OCI-LY1 (cell line): ENCODE measurements around the gene SF1.

Experiments used
- EZH2 ChIP-seq: fragments of 200-600 bp; sonication (generic), shearing (Covaris generic); IDR thresholded peaks from 2 replicates; pipeline ENCODE4 v1.8.0; 2017; ENCODE audit warnings: borderline replicate concordance, mixed run types, mild to moderate bottlenecking, antibody characterized with exemption, low read length, moderate library complexity, mixed read lengths
- TF ChIP-seq, protein P1 (sequence below): fragments of 200-600 bp; sonication (generic), shearing (Covaris generic); IDR thresholded peaks from 2 replicates; pipeline ENCODE4 v1.5.1; 2017; ENCODE audit warnings: mild to moderate bottlenecking, antibody characterized with exemption, low read length, moderate library complexity, mixed read lengths

DNA sequence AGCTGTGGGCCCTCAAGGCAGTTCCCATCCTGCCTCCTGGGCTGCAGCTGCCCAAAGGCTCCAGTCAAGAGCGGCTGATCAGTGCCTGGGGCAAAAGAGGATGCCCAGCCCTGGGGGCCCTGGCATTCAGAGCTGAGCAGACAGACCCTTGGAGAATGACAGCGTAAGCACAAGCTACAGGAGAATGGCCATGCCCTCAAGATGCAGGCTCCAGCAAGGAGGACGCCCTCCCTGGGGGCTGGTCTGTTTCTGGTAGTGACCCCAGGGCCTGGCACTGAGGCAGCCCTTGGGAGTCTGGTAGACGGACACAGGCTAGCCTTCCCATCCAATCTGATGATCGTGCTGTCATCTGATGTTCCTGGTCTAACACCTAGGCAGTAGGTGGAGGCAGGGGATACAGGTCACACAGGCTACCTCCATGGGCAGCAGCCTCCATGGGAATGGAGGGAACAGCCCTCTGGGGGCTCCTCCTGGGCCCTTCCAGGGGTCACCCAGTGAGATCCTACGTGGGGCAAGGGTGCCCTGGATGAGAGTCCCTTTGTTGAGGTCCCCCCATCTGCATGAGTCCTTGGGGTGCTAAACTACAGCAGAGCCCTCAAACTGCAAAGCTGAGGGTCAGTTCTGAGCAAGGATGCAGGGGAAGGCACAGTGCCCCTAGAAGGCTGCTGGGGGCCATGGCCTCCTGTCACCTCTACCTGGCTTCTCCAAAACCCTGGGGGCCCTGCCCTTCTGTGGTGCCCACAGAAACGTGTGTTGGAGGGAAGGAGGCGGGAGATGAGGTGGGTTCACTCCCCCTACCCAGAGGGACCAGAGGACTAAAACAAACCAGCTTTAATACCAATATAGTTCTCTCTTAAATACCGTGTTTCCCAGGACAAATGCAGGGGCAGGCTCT is 10.2 kb upstream of the SF1 start:
- TF ChIP-seq, protein P1, sequence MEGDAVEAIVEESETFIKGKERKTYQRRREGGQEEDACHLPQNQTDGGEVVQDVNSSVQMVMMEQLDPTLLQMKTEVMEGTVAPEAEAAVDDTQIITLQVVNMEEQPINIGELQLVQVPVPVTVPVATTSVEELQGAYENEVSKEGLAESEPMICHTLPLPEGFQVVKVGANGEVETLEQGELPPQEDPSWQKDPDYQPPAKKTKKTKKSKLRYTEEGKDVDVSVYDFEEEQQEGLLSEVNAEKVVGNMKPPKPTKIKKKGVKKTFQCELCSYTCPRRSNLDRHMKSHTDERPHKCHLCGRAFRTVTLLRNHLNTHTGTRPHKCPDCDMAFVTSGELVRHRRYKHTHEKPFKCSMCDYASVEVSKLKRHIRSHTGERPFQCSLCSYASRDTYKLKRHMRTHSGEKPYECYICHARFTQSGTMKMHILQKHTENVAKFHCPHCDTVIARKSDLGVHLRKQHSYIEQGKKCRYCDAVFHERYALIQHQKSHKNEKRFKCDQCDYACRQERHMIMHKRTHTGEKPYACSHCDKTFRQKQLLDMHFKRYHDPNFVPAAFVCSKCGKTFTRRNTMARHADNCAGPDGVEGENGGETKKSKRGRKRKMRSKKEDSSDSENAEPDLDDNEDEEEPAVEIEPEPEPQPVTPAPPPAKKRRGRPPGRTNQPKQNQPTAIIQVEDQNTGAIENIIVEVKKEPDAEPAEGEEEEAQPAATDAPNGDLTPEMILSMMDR = no peak
- no peak for TF ChIP-seq EZH2
